Middle frontal gyrus (tissue), 1 donor: Measurements from ENCODE around the gene PPM1F.

Experiments
- DNase-seq: peaks from one replicate; pipeline ENCODE4 v3.0.0-alpha.2; 2015; ENCODE audit warnings: low spot score; ENCODE audit errors: extremely low spot score

Gene PPM1F

GRCh38 chr22:21977814-21978213 is 25.2 kb upstream of the PPM1F start:
- no peak for DNase-seq

- no peak for DNase-seq
Measured at GRCh38 chr22:21975854-21976345, 23.3 kb upstream of the PPM1F start.

GRCh38 chr22:21975273-21975672 is 22.6 kb upstream of the PPM1F start:
- no peak for DNase-seq

- DNase-seq: no peak
Measured at GRCh38 chr22:21974058-21974649, 21.5 kb upstream of the PPM1F start.

- DNase-seq: no peak
Measured at GRCh38 chr22:21972806-21973205, 20.2 kb upstream of the PPM1F start.

- DNase-seq: no peak
Measured at GRCh38 chr22:21972293-21972779, 19.7 kb upstream of the PPM1F start.

GRCh38 chr22:21971858-21972275 is 19.2 kb upstream of the PPM1F start:
- no peak for DNase-seq

- DNase-seq: no peak
Measured at GRCh38 chr22:21970800-21971617, 18.4 kb upstream of the PPM1F start.

GRCh38 chr22:21970037-21970799 is 17.6 kb upstream of the PPM1F start:
- no peak for DNase-seq

- DNase-seq: no peak
Measured at GRCh38 chr22:21968452-21969129, 15.9 kb upstream of the PPM1F start.

GRCh38 chr22:21967693-21968271 is 15.1 kb upstream of the PPM1F start:
- DNase-seq: no peak

GRCh38 chr22:21966643-21967516 is 14.2 kb upstream of the PPM1F start:
- DNase-seq: no peak

GRCh38 chr22:21965762-21966288 is 13.2 kb upstream of the PPM1F start:
- DNase-seq: no peak

GRCh38 chr22:21964918-21965484 is 12.4 kb upstream of the PPM1F start:
- no peak for DNase-seq

GRCh38 chr22:21964234-21964633 is 11.6 kb upstream of the PPM1F start:
- DNase-seq: no peak

GRCh38 chr22:21963790-21964211 is 11.2 kb upstream of the PPM1F start:
- DNase-seq: no peak

GRCh38 chr22:21963286-21963685 is 10.6 kb upstream of the PPM1F start:
- no peak for DNase-seq

GRCh38 chr22:21962655-21962949 is 10.0 kb upstream of the PPM1F start:
- no peak for DNase-seq

GRCh38 chr22:21961886-21962654 is 9.4 kb upstream of the PPM1F start:
- no peak for DNase-seq
